ENCODE data around the gene APBA1.
A peak's percentile ranks its signal among the peaks of the same experiment; 100 is the strongest.

Gene APBA1

DNA sequence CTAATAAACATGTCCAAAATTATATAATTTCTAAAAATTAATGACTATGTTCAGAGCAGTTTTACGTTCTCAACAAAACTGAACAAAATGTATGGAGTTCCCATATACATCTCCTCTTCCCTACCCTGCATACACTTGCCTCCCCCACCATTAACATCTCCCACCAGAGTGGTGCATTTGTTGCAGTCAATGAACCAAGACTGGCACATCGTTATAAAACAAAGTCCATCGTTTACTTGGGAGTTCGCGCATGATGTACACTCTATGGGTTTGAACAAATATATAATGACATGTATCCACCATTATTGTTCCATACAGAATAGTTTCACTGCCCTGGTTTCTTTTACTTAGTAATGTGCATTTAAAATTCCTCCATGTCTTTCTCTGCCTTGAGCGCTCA lies 130.1 kb downstream of the APBA1 start:
- H3K4me3 ChIP-seq (ENCODE audit: low read length), result no peak overlapping the region
- TF ChIP-seq, protein P1, sequence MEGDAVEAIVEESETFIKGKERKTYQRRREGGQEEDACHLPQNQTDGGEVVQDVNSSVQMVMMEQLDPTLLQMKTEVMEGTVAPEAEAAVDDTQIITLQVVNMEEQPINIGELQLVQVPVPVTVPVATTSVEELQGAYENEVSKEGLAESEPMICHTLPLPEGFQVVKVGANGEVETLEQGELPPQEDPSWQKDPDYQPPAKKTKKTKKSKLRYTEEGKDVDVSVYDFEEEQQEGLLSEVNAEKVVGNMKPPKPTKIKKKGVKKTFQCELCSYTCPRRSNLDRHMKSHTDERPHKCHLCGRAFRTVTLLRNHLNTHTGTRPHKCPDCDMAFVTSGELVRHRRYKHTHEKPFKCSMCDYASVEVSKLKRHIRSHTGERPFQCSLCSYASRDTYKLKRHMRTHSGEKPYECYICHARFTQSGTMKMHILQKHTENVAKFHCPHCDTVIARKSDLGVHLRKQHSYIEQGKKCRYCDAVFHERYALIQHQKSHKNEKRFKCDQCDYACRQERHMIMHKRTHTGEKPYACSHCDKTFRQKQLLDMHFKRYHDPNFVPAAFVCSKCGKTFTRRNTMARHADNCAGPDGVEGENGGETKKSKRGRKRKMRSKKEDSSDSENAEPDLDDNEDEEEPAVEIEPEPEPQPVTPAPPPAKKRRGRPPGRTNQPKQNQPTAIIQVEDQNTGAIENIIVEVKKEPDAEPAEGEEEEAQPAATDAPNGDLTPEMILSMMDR (conservative IDR thresholded peaks at IDR 0.05; ENCODE audit: low read length), result no peak
- no peak for DNase-seq (ENCODE audit: low read depth)

DNA sequence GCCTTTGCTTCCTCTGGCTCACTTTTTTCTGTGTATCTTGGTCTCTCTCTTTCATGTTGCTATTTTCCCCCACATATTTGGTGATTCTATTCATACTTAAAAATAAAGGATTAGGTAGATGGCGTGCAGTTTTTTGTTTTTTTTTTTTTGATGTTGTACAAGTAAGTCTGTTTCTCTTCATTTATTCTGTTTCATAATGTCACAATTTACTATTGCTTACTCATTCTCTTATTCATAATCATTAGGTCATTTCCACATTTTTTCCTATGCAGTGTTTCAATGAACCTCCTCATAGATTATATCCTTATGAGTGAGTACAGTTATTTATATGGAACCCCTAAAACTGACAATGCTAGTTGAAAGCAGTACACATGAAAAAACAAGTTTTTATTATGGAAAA lies 136.3 kb downstream of the APBA1 start:
- TF ChIP-seq, protein P1 (conservative IDR thresholded peaks at IDR 0.05; ENCODE audit: low read length), result no peak
- peak; percentile 42 for DNase-seq (ENCODE audit: low read depth)

DNA sequence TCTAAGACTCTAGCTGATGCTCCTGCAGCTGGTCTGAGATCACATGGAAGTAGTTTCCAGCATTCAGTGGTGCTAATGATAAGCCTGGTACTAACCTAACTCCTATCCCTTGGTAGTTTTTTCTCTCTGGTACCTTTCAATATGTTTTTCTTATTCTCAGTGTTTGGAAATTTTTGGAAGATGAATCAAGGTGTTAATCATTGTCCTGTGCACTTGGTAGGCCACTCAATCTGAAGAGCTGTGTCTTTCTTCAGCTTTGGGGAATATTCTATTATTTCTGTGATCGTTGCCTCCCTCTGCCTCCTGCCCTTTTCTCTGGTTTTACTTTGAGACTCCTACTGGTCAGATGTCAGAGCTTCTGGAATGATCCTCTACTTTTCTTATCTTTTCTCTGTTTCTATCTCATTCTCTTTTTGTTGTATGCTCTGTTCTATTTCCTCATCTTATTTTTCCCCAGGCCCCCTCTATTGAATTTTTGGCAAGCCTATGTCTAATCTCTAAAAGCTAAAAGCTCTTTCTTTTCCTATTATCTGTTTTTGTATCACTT lies 136.8 kb downstream of the APBA1 start:
- DNase-seq (ENCODE audit: low read depth), result no peak
- TF ChIP-seq, protein P1 (conservative IDR thresholded peaks at IDR 0.05; ENCODE audit: low read length), result no peak
- no peak overlapping the region for H3K4me3 ChIP-seq (ENCODE audit: low read length)

More for the DNA sequence above, 136.3 kb downstream of the APBA1 start:
- H3K4me3 ChIP-seq (ENCODE audit: low read length), result no peak overlapping the region

DNA sequence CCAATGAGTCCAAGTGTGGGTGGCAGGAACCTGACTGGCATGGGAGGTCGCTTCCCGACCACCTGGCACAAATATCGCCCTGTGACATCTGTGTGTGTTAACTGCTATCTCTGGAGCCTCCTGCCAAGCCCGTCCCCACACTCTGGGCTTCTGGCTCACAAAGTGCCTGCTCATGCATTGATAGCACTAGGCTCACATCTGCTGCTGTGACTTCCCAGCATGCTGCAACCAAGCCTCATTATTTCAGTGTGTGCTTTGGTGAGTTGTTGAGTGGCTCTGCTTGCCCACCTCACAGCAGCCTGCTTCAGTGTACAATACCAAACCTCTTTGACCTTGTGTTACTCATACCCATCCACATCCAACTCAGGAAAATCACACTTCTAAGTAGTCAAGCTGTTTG lies 139.8 kb downstream of the APBA1 start:
- no peak overlapping the region for H3K4me3 ChIP-seq (ENCODE audit: low read length)
- TF ChIP-seq, protein P1 (conservative IDR thresholded peaks at IDR 0.05; ENCODE audit: low read length), result no peak
- DNase-seq (ENCODE audit: low read depth), result no peak

DNA sequence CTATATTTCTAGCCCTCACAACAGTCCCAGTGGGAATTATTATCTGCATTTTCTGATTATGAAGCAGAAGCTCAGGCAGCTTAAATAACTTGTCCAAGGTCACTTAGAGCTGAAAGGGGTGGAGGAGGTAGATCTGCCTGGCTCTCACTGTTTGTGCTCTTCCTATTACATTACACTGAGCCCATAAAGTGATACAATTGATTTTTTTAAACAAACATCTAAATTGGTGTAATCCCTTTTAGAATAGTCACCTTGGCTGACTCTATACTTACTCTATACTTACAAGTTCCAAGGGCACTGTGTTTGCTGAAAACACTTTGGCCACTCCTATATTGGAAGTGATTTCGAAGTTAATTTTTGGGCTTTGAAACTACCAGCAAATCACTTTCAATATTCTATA lies 144.7 kb downstream of the APBA1 start:
- TF ChIP-seq, protein P1 (conservative IDR thresholded peaks at IDR 0.05; ENCODE audit: low read length), result no peak
- no peak for DNase-seq (ENCODE audit: low read depth)
- H3K4me3 ChIP-seq (ENCODE audit: low read length), result no peak overlapping the region

DNA sequence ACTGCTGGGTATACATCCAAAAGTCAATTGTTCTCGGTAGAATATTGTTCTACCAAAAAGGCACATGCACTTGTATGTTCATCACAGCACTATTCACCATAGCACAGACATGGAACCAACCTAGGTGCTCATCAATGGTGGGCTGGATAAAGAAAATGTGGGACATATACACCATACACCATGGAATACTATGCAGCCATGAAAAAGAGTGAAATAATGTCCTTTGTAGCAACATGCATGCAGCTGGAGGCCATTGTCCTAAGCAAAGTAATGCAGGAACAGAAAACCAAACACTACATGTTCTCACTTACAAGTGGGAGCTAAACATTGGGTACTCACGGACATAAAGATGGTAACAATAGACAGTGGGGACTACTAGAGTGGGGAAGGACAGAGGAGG lies 145.5 kb downstream of the APBA1 start:
- DNase-seq (ENCODE audit: low read depth), result no peak
- H3K4me3 ChIP-seq (ENCODE audit: low read length), result no peak overlapping the region
- TF ChIP-seq, protein P1 (conservative IDR thresholded peaks at IDR 0.05; ENCODE audit: low read length), result no peak

DNA sequence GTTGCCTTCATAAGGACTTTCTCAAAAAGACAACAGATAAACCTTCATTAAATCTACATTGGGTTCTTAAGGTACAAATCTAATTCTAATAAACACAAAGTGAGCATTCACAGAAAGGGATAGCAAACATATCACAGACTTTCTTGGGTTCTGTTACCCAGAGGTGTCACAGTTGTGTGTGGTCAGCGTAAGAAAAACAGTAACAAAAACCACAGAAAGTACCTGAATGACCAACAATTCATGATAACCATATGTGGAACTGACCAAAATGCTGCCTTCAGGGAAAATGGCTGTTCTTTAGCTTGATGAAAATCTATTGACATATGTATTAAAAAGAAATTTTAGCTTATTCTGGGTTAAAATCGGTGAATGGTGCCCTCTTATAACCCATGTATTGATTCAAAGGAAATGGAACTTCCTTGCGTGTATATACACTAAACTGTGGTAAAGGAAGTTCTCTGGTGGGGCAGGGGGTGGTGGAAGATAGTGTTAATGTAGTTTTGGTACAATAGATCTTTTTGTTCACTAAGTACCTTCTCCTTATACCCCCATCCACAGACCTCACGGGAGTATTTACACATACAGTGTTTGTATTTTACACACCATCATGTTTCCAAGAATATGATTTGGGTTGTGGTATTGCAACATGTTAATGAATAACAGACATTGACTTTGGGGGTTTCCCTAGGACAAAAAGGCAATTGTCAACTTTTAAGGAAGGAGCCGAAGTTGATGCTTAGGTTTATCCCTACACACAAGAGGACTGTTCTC lies 152.5 kb downstream of the APBA1 start:
- DNase-seq (ENCODE audit: low read depth), result peak; percentile 11
- H3K4me3 ChIP-seq (ENCODE audit: low read length), result no peak overlapping the region
- TF ChIP-seq, protein P1 (conservative IDR thresholded peaks at IDR 0.05; ENCODE audit: low read length), result no peak

All from AG10803 (cell line).